ENCODE measurements around the gene LACTB. TPM values are rescaled to one million over a fixed set of nuclear protein-coding genes. Genes with fewer than 3 reads are reported as not detected.

The LACTB gene
- total and polyA plus RNA-seq, 2 experiments from 2014 or later = 15.2 to 20.9 TPM

DNA sequence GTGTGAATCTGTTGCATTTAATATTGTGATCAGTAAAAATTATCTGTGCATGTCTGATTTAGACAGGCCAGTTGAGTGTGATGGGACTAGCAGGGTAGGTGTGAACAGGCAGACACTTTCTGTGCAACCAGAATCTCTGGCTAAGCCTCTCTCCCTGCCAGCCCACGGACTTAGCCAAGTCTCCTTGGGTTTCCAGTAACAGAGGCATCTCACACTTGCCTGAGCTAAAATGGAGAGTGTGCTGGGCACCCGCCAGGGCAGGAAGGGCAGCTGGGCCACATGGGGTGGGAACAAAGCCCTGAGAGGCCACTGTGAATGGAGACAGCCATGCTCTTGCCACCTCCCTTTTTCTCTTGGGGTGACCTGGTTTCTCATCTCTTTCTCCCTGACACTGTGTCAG lies 48.1 kb downstream of the LACTB start:
- Histone ChIP-seq H3K4me3 (no peak overlapping the region), H3K4me1 (ENCODE audit: insufficient read depth) (peaks cover 14% of the 10 kb centered on the region), H2AFZ (0 out of 2 replicates have a peak overlapping the region, but pooled peaks have one; percentile 33), H4K20me1 (replicated peaks; ENCODE audit: insufficient read depth) (no peaks in the 10 kb centered on the region), H3K9me2 (ENCODE audit: insufficient read depth) (0 out of 2 replicates have a peak, but pooled peaks cover 1% of the 10 kb centered on the region), H3K4me2 (no peak overlapping the region), H3K36me3 (ENCODE audit: insufficient read depth) (no peaks in the 10 kb centered on the region), H3K27ac (ENCODE audit: low read depth) (no peak overlapping the region), H3K27me3 (ENCODE audit: insufficient read depth) (no peaks in the 10 kb centered on the region), H3F3A (replicated peaks; ENCODE audit: low read depth) (no peaks in the 10 kb centered on the region), H3K79me2 (replicated peaks; ENCODE audit: insufficient read depth) (no peaks in the 10 kb centered on the region)
- Mint-ChIP-seq H3K4me3 (no peak overlapping the region), H3K36me3 (ENCODE audit: low read depth) (no peaks in the 10 kb centered on the region), H3K27ac (no peak overlapping the region), H3K27me3 (ENCODE audit: insufficient read depth, low read depth, poor library complexity) (no peaks in the 10 kb centered on the region), H3K4me1 (peaks cover 19% of the 10 kb centered on the region), H3K9me3 (no peaks in the 10 kb centered on the region)
- DNase-seq (ENCODE audit: low spot score) (no peak), ATAC-seq (no peak)
- TF ChIP-seq EZH2phosphoT487 (IDR thresholded peaks at IDR 0.05; ENCODE audit: unreplicated experiment) = no peak
- TF ChIP-seq, protein P1, sequence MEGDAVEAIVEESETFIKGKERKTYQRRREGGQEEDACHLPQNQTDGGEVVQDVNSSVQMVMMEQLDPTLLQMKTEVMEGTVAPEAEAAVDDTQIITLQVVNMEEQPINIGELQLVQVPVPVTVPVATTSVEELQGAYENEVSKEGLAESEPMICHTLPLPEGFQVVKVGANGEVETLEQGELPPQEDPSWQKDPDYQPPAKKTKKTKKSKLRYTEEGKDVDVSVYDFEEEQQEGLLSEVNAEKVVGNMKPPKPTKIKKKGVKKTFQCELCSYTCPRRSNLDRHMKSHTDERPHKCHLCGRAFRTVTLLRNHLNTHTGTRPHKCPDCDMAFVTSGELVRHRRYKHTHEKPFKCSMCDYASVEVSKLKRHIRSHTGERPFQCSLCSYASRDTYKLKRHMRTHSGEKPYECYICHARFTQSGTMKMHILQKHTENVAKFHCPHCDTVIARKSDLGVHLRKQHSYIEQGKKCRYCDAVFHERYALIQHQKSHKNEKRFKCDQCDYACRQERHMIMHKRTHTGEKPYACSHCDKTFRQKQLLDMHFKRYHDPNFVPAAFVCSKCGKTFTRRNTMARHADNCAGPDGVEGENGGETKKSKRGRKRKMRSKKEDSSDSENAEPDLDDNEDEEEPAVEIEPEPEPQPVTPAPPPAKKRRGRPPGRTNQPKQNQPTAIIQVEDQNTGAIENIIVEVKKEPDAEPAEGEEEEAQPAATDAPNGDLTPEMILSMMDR (conservative IDR thresholded peaks at IDR 0.05; ENCODE audit: low read depth in 2 of 2) = no peak

DNA sequence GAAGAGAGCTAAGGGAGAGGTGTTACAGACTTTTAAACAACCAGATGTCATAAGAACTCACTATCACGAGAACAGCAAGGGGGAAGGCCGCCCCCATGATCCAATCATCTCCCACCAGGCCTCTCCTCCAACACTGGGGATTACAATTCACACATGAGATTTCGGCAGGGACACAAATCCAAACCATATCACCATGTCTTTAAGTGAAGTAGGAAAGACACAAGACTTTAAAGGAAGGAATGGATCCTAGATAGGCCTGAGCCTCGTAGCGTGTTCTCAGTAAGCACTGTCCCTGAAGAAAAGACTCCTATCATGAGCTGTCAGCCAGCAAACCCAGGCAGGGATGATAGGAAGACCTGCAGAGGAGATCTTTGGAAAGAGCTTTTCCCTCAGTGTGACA lies 50.7 kb downstream of the LACTB start:
- Mint-ChIP-seq H3K36me3 (ENCODE audit: low read depth) (no peaks in the 10 kb centered on the region), H3K9me3 (no peaks in the 10 kb centered on the region), H3K27me3 (ENCODE audit: insufficient read depth, low read depth, poor library complexity) (no peaks in the 10 kb centered on the region), H3K4me1 (peaks cover 9% of the 10 kb centered on the region), H3K27ac (no peak overlapping the region), H3K4me3 (no peak overlapping the region)
- no peaks in the 10 kb centered on the region for H3K27me3 ChIP-seq (ENCODE audit: insufficient read depth)
- no peak overlapping the region for H3K27ac ChIP-seq (ENCODE audit: low read depth)
- H3K4me1 ChIP-seq (ENCODE audit: insufficient read depth) = peaks cover 8% of the 10 kb centered on the region; the same call in 1 of the 2 replicates
- no peak for DNase-seq (ENCODE audit: low spot score)
- no peaks in the 10 kb centered on the region for H4K20me1 ChIP-seq (replicated peaks; ENCODE audit: insufficient read depth)
- ATAC-seq = no peak
- H2AFZ ChIP-seq = peak overlapping the region; percentile 91
- H3K4me2 ChIP-seq = 0 out of 2 replicates have a peak overlapping the region, but pooled peaks have one; percentile 51
- no peak overlapping the region for H3K4me3 ChIP-seq
- no peaks in the 10 kb centered on the region for H3K9me2 ChIP-seq (ENCODE audit: insufficient read depth)
- TF ChIP-seq EZH2phosphoT487 (IDR thresholded peaks at IDR 0.05; ENCODE audit: unreplicated experiment) = no peak
- TF ChIP-seq JUNB (IDR thresholded peaks at IDR 0.05; ENCODE audit: unreplicated experiment) = no peak
- no peak for TF ChIP-seq EZH2 (IDR thresholded peaks at IDR 0.05; ENCODE audit: low read depth, unreplicated experiment)
- TF ChIP-seq, protein P2, sequence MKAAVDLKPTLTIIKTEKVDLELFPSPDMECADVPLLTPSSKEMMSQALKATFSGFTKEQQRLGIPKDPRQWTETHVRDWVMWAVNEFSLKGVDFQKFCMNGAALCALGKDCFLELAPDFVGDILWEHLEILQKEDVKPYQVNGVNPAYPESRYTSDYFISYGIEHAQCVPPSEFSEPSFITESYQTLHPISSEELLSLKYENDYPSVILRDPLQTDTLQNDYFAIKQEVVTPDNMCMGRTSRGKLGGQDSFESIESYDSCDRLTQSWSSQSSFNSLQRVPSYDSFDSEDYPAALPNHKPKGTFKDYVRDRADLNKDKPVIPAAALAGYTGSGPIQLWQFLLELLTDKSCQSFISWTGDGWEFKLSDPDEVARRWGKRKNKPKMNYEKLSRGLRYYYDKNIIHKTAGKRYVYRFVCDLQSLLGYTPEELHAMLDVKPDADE (IDR thresholded peaks at IDR 0.05) = no peak
- no peak for TF ChIP-seq NANOG (IDR thresholded peaks at IDR 0.05; ENCODE audit: borderline replicate concordance)
- TF ChIP-seq, protein P3, sequence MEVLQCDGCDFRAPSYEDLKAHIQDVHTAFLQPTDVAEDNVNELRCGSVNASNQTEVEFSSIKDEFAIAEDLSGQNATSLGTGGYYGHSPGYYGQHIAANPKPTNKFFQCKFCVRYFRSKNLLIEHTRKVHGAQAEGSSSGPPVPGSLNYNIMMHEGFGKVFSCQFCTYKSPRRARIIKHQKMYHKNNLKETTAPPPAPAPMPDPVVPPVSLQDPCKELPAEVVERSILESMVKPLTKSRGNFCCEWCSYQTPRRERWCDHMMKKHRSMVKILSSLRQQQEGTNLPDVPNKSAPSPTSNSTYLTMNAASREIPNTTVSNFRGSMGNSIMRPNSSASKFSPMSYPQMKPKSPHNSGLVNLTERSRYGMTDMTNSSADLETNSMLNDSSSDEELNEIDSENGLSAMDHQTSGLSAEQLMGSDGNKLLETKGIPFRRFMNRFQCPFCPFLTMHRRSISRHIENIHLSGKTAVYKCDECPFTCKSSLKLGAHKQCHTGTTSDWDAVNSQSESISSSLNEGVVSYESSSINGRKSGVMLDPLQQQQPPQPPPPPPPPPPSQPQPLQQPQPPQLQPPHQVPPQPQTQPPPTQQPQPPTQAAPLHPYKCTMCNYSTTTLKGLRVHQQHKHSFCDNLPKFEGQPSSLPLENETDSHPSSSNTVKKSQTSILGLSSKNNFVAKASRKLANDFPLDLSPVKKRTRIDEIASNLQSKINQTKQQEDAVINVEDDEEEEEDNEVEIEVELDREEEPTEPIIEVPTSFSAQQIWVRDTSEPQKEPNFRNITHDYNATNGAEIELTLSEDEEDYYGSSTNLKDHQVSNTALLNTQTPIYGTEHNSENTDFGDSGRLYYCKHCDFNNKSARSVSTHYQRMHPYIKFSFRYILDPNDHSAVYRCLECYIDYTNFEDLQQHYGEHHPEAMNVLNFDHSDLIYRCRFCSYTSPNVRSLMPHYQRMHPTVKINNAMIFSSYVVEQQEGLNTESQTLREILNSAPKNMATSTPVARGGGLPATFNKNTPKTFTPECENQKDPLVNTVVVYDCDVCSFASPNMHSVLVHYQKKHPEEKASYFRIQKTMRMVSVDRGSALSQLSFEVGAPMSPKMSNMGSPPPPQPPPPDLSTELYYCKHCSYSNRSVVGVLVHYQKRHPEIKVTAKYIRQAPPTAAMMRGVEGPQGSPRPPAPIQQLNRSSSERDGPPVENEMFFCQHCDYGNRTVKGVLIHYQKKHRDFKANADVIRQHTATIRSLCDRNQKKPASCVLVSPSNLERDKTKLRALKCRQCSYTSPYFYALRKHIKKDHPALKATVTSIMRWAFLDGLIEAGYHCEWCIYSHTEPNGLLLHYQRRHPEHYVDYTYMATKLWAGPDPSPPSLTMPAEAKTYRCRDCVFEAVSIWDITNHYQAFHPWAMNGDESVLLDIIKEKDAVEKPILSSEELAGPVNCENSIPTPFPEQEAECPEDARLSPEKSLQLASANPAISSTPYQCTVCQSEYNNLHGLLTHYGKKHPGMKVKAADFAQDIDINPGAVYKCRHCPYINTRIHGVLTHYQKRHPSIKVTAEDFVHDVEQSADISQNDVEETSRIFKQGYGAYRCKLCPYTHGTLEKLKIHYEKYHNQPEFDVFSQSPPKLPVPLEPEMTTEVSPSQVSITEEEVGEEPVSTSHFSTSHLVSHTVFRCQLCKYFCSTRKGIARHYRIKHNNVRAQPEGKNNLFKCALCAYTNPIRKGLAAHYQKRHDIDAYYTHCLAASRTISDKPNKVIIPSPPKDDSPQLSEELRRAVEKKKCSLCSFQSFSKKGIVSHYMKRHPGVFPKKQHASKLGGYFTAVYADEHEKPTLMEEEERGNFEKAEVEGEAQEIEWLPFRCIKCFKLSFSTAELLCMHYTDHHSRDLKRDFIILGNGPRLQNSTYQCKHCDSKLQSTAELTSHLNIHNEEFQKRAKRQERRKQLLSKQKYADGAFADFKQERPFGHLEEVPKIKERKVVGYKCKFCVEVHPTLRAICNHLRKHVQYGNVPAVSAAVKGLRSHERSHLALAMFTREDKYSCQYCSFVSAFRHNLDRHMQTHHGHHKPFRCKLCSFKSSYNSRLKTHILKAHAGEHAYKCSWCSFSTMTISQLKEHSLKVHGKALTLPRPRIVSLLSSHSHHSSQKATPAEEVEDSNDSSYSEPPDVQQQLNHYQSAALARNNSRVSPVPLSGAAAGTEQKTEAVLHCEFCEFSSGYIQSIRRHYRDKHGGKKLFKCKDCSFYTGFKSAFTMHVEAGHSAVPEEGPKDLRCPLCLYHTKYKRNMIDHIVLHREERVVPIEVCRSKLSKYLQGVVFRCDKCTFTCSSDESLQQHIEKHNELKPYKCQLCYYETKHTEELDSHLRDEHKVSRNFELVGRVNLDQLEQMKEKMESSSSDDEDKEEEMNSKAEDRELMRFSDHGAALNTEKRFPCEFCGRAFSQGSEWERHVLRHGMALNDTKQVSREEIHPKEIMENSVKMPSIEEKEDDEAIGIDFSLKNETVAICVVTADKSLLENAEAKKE (CRISPR knock-in tag; IDR thresholded peaks at IDR 0.05) = no peak
- no peaks in the 10 kb centered on the region for H3K79me2 ChIP-seq (replicated peaks; ENCODE audit: insufficient read depth)
- H3F3A ChIP-seq (replicated peaks; ENCODE audit: low read depth) = no peaks in the 10 kb centered on the region
- H3K36me3 ChIP-seq (ENCODE audit: insufficient read depth) = no peaks in the 10 kb centered on the region

All from GM23338 (cell line).